GM19193 (cell line): Measurements from ENCODE around the gene NOPCHAP1.

Experiments
- POLR2A ChIP-seq: IDR thresholded peaks from 4 replicates; pipeline ENCODE4 v1.6.1; 2011; ENCODE audit not compliant: insufficient read depth, insufficient read length; ENCODE audit errors: extremely low read depth

The NOPCHAP1 gene

GRCh38 chr12:105032703-105033357 lies 46.7 kb downstream of the NOPCHAP1 start:
- no peak for TF ChIP-seq POLR2A

DNA sequence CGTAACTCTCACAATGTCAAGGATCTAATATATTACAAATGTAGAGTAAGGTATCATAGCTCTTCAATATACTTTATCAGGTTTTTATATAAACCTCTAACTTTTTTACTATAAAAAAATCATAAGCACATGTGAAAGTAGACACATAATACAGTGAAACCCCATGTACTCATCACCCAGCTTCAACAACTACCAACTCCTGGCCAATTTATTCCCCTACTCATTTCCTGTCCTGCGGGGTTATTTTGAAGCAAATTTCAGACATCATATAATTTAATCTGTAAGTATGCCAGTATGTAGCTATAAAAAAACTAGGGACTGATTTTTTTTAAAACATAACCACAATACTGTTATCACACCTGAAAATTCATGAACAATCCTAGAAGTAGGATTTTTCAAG lies 47.7 kb downstream of the NOPCHAP1 start:
- TF ChIP-seq POLR2A: no peak
